NCI-H2196 treated with DMSO at 0.1 percent for 48 hours (cell line): Measurements from ENCODE around the gene ZP3.
"Not testable (repeated sequence)": the region's sequence is repeated elsewhere in the genome, so short reads cannot be mapped to it uniquely, and the experiment has no call there.

Experiments used
- DNase-seq: peaks from one replicate; lab custom pipeline; 2025; ENCODE audit not compliant: unreplicated experiment; lab: John Stamatoyannopoulos, UW

The ZP3 gene

DNA sequence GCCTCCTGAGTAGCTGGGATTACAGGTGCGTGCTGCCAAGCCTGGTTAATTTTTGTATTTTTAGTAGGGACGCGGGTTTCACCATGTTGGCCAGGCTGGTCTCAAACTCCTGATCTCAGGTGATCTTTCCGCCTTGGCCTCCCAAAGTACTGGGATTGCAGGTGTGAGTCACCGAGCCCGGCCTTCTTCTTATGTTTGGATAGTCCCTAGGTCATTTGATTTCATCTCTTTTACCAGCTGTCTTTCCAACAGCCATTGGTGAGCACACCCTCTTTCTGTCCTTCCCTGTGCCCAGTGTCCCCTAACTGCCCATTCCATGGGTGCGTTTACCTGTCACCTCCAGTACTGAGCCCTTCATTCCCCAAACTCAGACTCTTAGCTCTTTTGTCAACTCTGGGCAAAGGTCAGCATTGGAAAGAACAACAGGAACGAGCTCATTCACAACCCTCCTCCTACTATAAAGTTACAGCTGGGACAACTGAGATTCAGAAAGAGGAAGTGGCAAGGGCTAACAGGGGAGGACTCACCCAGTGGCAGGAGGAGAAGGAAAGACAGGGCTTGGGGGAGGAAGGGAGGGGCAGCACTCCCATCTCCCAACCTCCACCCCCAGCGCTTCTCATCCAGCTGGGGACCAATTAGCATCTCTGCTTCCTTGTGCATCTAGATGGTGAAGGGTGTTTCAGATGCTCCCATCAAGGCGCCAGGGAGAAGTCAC, 20.8 kb upstream of the ZP3 start:
- DNase-seq, result no peak

- DNase-seq, result no peak
Measured at GRCh38 chr7:76405738-76406137, 19.0 kb upstream of the ZP3 start.

DNA sequence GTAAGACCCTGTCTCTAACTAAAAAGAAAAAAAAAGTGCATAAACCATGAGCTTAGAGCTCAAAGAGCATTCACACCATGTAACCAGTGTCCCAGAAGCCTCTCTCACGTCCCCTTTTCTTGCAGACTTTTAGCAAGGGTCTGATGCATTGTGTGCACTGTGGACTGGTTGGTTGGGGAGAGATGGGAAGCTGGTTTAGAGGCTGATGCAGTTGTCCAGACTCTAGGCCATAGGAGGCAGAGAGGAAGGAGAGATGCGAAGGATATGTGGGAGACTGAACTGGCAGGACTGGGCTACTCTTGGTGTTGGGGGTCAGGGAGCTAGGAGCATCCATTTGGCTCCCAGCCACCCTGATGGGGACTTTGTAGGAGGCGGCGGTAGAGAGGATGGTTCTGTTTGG, 17.0 kb upstream of the ZP3 start:
- DNase-seq, result no peak

DNA sequence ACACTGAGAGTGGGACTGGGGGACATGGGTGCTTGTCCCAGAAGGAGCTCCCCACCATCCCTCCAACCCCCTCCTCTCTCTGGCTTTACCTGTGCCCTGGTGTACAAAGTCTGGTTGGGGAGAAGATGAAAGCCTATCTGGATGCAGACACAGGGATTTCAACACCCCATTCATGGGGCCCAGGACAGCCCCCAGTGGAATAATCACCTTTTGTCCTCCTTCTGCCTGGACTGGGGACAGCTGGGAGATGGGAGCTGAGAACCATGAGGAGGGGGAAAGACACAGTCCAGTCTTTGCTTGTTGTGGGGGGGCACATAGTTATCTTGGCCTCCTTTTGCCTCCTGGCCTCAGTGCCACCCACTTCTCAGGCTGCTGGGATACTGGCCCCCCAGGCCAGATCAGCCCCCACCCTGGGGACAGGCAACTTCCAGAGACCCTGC, 16.6 kb upstream of the ZP3 start:
- no peak for DNase-seq

- no peak for DNase-seq
Measured at GRCh38 chr7:76409537-76409936, 15.2 kb upstream of the ZP3 start, which contains the start of gene SSC4D. Gene SSC4D, minus strand, starts transcription at chr7:76409697. Its CDS starts 5,258 bp downstream, at chr7:76404439.

- no peak for DNase-seq
Measured at GRCh38 chr7:76411626-76412025, 13.1 kb upstream of the ZP3 start.

DNA sequence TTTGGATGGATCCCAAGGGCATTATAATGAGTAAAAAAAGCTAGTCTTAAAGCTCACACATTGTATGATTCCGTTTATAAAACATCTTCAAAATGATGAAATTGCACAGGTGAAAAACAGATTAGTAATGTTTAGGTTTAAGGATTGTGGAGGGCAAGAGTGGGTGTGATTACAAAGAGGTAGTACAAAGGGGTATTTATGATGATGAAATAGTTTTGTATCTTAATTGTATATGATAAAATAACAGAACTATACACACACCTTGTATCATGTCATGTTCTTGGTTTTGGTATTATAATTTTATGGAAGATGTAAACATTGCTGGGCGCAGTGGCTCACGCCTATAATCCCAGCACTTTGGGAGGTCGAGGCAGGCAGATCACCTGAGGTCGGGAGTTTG, 12.5 kb upstream of the ZP3 start:
- DNase-seq, result no peak

DNA sequence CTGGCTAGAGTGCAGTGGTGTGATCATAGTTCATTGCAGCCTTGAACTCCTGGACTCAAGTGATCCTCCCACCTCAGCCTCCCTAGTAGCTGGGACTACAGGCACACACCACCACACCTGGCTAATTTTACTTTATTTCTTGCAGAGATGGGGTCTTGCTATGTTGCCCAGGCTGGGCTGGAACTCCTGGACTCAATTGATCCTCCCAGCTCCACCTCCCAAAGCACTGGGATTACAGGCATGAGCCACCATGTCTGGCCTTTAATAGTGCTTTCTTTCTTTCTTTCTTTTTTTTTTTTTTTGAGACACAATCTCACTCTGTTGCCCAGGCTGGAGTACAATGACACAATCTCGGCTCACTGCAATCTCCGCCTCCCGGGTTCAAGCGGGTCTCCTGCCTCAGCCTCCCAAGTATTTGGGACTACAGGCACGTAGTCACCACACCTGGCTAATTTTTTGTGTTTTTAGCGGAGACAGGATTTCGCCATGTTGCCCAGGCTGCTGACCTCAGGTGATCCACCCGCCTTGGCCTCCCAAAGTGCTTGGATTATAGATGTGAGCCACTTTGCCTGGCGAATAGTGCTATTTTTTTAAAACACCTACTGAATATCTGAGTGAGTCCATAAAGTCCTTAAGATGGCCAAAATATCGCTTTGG, 7.0 kb upstream of the ZP3 start:
- DNase-seq, result not testable (repeated sequence)

- not testable (repeated sequence) for DNase-seq
Measured at GRCh38 chr7:76421097-76421496, 3.7 kb upstream of the ZP3 start.

- no peak for DNase-seq
Measured at GRCh38 chr7:76423666-76424412, 911 bp upstream of the ZP3 start.

DNA sequence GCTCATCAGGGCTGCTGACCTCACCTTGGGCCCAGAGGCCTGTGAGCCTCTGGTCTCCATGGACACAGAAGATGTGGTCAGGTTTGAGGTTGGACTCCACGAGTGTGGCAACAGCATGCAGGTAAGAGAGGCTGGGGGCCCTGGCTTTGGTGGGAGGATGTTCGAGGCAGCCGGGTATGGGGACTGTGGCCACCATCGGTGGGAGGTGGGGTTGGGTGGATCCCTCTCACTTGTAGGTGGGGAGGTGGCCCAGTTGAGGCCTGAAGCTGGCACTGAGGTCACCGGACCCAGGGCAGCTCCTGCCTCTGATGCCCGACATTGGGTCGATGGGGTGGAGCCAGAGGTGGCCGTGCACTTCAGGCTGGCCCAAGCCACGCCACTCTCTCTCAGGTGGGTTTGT, 406 bp downstream of the ZP3 start:
- DNase-seq, result no peak

DNA sequence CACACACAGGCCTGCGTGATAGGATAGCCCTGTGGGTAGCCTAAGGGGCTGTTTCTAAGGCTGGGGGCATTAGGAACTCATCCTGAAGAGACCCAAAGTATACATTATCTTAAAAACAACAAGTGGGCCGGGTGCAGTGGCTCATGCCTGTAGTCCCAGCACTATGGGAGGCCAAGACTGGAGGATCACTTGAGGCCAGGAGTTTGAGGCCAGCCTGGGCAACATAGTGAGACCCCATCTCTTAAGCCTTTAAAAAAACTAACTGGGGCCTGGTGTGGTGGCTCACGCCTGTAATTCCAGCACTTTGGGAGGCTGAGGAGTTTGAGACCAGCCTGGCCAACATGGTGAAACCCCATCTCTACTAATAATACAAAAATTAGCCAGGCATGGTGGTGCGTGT, 808 bp downstream of the ZP3 start:
- DNase-seq, result not testable (repeated sequence)

DNA sequence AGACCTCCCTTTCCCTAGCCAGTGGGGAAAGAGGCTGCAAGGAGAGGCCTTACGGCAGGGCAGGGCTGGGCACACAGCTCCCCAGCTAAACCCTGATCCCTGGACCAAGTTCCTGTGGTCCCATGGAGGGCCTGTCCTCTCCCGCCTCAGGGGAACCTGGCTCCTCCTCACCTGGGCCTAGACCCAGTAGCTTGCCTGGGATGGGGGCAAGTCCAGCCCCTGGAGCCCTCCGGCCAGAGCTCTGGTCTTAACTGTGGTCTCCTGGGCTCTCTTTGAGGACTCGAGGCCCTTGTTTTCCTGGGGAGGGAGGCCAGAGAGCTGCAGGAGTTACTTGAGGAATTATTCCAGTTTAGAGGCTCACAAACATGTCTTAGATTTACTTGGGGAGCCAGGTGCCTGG, 1.5 kb downstream of the ZP3 start:
- DNase-seq, result no peak

DNA sequence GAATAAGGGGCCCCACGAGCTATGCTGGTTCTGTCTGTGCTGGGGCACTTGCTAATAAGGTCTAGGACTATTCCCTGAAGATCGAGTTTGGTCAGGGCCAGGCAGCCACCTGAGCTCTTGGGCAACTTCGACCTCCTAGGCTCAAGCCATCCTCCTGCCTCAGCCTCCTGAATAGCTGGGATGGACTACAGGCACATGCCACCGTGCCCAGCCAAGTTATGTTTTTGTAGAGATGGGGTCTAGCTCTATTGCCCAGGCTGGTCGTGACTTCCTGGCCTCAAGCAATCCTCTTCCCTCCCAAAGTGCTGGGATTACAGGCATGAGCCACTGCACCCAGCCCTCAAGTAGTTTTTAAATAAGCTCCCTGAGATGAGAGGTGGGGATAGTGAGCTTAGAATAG, 2.9 kb downstream of the ZP3 start:
- no peak for DNase-seq

DNA sequence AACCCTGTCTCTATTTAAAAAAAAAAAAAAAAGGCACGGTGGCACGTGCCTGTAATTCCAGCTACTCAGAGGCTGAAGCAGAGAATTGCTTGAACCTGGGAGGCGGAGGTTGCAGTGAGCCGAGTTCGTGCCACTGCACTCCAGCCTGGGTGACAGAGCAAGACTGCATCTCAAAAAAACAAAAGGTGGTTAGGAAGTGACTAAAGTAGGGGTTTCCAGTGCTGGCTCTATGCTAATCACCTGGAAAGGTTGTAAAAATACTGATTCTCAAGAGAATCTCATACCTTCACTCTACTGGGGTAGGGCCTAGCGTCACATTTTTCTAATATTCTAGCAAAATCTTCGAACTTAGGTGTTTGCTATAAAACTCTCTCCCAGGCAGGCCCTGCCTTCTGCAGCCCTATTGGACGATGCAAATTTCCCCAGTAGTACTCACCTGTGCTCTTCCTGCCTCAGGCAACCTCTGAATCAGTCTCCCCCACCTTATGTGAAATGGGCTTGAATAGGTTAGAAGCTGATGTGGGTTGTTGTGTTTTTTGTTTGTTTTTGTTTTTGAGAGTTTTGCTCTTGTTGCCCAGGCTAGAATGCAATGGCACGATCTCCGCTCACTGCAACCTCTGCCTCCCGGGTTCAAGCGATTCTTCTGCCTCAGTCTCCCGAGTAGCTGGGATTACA, 3.5 kb downstream of the ZP3 start:
- no peak for DNase-seq

DNA sequence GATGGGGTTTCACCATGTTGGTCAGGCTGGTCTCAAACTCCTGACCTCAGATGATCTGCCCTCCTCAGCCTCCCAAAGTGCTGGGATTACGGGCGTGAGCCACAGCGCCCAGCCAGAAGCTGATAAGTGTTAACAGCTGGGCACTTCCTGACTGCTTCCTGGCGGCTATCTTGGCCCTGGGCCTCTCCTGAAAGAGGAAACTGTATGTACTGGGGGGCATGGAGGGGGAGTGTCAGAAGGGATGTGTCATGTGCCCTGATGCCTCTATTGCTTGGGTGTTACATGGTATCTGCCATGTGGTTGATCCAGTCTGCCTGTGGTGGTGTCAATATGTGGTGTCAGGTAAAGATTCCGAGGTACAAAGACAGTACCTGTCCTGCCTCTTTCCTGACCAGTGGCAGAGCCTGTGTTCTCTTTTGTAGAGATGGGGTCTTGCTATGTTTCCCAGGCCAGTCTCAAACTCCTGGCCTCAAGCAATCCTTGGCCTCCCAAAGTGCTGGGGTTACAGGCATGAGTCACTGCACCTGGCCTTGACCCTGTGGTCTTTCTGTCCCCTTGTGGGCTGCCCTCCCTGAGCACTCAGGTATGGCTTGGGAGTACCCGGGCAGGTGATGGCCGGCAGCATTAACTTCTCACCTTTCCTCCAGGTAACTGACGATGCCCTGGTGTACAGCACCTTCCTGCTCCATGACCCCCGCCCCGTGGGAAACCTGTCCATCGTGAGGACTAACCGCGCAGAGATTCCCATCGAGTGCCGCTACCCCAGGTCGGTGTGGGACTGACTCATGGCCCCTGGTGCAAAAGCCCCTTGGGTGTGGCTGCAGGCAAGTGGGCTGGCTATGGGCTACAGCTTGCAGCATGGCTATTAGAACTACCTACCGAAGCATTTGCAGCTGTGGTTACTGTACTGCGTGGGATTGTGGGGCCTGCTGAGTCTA, 4.4 kb downstream of the ZP3 start:
- no peak for DNase-seq

- no peak for DNase-seq
Measured at GRCh38 chr7:76430211-76430610, 5.5 kb downstream of the ZP3 start.

GRCh38 chr7:76430836-76431235, 6.1 kb downstream of the ZP3 start:
- DNase-seq, result no peak

GRCh38 chr7:76437873-76438272, 13.1 kb downstream of the ZP3 start:
- peak; percentile 65 for DNase-seq

DNA sequence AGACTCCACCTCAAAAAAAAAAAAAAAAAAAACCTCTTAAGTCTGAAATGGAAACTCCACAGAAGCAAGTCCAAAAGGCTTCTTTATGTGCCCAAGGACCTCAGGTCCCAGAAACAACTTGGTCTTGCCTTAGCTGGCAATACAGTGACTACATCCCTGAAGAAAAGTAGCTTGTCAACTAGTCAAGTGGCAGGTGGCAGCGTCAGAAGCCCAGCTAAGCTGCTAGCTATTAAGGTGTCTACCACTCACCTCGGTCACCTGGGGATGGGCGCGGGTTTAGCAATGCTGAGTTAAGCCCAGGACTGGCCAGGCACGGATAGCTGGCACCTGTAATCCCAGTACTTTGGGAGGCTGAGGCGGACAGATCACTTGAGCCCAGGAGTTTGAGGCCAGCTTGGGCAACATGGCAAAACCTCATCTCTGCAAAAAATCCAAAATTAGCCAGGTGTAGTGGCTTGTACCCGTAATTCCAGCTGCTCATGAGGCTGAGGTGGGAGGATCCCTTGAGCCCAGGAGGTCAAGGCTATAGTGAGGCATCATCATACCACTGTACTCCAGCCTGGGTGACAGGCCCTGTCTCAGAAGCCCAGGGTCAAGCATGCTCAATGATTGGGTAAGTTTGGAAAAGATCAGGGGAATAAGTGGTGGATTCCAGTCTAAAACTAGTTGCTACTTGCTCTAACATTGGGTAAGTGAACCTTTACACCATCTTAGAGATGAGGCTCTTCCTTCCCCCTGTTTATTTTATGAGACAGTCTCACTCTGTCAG, 14.6 kb downstream of the ZP3 start:
- DNase-seq, result not testable (repeated sequence)
